ENCODE results near the gene CXCL12.

CXCL12 gene

DNA sequence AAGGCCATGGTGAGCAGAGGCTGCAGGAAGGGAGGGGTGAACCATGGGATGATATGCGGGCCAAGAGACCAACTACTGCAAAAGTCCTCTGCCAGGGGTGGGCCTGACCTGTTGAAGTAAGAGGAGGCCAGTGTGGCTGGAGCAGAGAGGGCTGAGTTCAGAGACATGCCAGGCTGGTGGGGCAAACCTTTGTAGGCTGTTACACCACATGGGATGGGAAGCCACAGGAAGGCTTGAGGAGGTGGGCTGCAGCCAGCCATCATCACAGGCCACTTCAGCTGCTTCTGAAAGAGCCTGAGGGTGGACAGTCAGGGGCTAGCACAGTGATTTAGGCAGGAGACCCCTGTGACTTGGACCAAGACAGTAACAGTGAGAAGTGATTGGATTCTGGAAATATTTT lies 20.3 kb downstream of the CXCL12 start:
- DNase-seq (ENCODE audit: low read depth in 2 of 3, low spot score in 1 of 3) = no peak

GRCh38 chr10:44363716-44364115 lies 21.2 kb downstream of the CXCL12 start:
- DNase-seq (ENCODE audit: low read depth in 2 of 3, low spot score in 1 of 3) = no peak

- DNase-seq (ENCODE audit: low read depth in 2 of 3, low spot score in 1 of 3) = no peak
Measured at GRCh38 chr10:44362866-44363711, 21.8 kb downstream of the CXCL12 start.

DNA sequence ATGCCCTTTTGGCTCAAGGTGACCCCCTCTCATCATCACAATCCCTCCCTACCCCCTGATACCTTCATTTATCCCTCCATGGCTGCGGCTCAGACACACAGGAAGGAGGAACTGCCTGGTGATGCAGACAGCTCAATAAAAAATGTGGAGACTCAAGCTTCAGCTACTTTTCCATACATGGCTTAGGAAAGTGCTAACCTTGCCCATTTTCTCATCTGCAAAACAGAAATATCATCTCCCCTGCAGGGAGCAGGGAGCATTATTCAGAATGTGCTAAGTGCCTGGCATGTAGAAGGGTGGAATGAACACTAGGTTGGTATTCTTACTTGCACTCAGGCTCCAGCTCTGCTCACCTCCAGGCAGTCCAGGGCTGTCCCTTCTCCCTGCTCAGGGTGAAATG lies 23.8 kb downstream of the CXCL12 start:
- no peak for DNase-seq (ENCODE audit: low read depth in 2 of 3, low spot score in 1 of 3)

GRCh38 chr10:44358080-44358771 lies 26.7 kb downstream of the CXCL12 start:
- DNase-seq (ENCODE audit: low read depth in 2 of 3, low spot score in 1 of 3) = no peak

GRCh38 chr10:44357023-44357540 lies 27.8 kb downstream of the CXCL12 start:
- DNase-seq (ENCODE audit: low read depth in 2 of 3, low spot score in 1 of 3) = no peak

DNA sequence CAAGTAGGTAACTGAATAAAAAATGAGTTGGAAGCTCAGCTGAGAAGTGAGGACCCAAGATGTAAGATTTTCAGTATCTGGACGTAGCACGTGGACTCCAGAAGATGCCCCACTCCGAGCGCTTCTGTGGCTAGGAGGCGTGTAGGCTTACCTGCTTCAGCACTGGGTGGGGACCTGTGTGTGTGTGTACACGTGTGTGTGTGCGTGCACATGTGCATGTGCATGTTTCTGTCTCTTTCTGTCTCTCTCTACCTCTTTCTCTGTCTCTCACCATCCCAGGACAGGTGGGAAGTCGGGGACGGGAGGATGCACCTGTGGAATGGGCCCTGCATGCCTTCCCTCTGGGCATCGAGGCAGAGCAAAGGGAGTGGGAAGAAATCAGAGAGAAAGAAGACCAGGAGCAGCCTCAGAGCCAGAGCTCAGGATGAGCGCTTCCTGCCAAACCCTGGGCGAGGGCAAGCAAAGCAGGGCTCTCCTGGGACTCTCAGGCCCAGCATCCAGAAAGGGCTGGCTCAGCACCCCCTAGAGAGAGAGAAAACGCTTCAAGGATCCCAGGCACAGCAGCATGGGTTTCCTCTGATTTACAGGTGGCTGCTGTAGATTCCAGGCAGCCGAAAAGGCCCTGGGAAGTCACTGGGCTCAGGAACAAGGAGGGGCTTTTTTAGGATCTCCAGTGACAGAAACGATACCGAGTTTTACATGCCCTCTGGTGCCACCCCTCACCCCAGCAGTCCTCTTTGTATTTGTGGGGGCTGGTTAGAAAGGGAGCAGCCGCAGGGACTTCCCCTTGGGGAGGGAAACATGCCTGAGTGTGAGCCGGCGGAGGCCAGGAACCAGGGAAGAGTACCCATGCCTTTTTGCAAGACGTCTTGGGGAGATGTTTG lies 28.5 kb downstream of the CXCL12 start:
- DNase-seq (ENCODE audit: low read depth in 2 of 3, low spot score in 1 of 3) = no peak

DNA sequence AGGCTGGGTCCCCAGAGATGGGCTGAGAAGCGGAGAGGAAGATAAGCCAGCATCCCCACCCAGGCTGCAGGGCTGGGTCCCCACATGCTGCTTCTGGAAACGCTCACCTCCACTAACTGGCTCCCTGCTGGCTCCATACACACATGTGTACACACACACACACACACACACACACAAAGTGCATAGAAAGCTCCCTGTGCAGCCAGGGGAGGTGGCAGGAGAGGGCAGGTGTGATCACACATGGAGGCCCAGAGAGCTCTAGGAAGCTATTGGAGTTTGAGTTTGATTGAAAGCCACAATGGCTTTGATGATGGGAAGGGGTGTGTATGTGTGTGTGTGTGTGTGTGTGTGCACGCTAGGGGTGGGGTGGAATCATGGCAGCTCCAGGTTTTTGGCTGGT lies 29.3 kb downstream of the CXCL12 start:
- no peak for DNase-seq (ENCODE audit: low read depth in 2 of 3, low spot score in 1 of 3)

GRCh38 chr10:44354771-44355170 lies 30.1 kb downstream of the CXCL12 start:
- DNase-seq (ENCODE audit: low read depth in 2 of 3, low spot score in 1 of 3) = no peak

GRCh38 chr10:44353721-44354120 lies 31.2 kb downstream of the CXCL12 start:
- no peak for DNase-seq (ENCODE audit: low read depth in 2 of 3, low spot score in 1 of 3)

DNA sequence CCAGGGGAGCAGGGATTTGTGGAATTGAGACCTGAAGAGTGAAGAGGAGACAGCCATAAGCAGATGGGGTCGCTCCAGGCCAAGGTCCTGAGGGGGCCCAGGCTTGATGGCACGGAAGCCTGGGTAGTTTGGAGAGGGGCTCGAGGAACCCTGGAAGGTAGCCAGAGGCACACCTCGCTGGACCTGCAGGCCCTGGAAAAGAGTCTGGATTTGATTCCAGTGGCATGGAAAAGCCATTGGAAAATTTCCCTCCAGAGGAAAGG lies 31.8 kb downstream of the CXCL12 start:
- no peak for DNase-seq (ENCODE audit: low read depth in 2 of 3, low spot score in 1 of 3)

DNA sequence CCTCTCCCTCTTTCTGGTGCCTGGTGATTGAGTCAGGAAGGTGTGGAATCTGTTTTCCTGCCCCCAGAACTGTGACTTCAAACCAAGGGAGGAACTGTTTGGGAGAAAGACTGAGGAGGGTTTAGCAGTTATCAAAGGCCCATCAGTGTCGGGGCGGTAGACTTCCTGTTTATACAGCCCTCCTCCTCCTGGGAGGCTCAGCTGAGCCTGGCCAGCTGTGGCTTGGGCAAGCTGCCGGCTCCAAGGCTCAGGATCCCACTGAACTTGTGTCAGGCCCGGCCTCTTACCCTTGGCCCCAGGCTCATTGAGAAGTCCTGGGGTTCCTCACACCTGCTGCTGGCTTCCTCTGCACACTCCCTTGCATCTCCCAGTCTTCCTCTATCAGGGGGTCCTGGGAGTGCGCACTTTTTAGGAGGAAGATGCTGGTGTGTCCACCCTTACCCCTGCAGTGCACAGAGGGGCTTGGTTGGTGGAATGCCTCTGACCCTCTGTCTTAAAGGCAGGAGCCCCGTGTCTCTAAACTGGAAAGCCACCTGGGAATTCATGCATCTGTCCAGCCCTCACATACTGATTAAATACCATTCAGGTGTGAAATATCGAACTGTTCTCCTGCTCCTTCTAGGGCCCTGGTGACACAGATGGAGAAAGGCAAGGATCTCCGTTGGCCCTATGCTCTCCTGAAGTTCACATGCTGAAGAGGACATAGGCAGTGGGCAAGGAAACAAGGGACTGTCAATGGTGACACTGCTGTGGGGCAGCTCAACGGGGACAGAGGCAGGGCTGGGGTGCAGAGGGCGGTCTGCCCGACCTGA lies 32.4 kb downstream of the CXCL12 start:
- DNase-seq (ENCODE audit: low read depth in 2 of 3, low spot score in 1 of 3) = no peak

GRCh38 chr10:44348496-44348895 lies 36.4 kb downstream of the CXCL12 start:
- no peak for DNase-seq (ENCODE audit: low read depth in 2 of 3, low spot score in 1 of 3)

DNA sequence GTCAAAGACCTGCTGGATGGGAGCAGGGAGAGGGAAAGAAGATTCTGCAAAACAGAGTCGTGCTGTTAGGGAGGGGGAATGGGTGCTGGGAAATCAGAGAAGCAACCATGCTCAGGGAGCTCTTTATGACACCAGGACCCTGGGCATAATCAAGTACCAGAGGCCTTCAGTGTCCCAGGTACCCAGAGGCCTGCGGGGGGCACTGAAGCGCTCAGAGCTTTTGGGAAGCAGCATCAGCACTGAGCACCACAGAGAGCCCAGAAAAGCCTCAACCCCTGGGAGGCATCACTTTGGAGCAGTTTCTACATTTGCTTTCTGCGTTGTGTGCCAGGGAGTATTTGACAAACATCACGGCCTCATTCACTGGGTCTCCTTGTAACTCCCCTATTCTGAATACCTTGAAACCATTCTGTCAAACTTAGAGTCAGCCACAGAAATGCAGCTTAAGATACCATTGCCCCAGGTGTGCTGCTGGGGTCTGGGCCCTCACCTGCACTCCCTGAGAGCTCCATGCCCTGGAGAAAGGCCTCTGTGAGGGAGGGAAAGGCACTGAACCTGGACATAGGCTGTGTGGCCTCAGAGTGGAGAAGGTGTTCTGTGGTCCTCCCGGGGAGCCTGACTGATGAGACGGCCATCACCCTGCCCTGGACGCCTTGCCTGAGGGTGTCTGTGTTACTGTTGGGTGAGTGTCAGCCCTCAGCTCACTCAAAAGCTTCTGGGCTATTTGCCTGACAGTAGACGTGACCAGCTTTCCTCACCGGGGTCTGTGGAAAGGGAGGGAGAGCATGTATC lies 37.1 kb downstream of the CXCL12 start:
- DNase-seq (ENCODE audit: low read depth in 2 of 3, low spot score in 1 of 3) = no peak

- DNase-seq (ENCODE audit: low read depth in 2 of 3, low spot score in 1 of 3) = no peak
Measured at GRCh38 chr10:44344727-44345126, 40.2 kb downstream of the CXCL12 start.

GRCh38 chr10:44343843-44344242 lies 41.1 kb downstream of the CXCL12 start:
- DNase-seq (ENCODE audit: low read depth in 2 of 3, low spot score in 1 of 3) = no peak

- DNase-seq (ENCODE audit: low read depth in 2 of 3, low spot score in 1 of 3) = no peak
Measured at GRCh38 chr10:44341886-44342285, 43.0 kb downstream of the CXCL12 start.

- DNase-seq (ENCODE audit: low read depth in 2 of 3, low spot score in 1 of 3) = no peak
Measured at GRCh38 chr10:44340557-44340956, 44.3 kb downstream of the CXCL12 start.

- DNase-seq (ENCODE audit: low read depth in 2 of 3, low spot score in 1 of 3) = no peak
Measured at GRCh38 chr10:44339218-44339617, 45.7 kb downstream of the CXCL12 start.

DNA sequence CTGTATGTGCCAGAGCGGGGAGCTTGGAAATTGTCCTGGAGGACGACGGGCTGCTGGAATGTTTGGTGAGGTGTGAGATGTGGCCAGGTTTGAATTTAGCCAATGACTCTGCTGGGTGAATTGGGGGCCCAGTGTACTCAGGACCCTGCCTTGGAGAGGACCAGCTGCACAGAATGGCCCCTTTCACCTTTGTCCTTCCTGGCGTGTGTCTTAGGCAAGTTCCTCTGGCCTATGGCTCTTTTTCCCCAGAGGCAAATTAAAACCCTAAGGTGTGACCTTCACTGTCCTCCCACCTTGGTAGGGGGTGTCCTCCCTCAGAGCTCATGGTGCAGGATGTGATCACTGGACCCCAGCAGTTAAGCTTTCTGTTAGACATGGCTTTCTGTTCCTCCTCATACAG lies 47.8 kb downstream of the CXCL12 start:
- no peak for DNase-seq (ENCODE audit: low read depth in 2 of 3, low spot score in 1 of 3)
